Posterior cingulate gyrus (tissue), 11 donors: Measurements from ENCODE around the gene NACC2.

Experiments
- DNase-seq, 10 donors: peaks; one replicate each; pipeline versions ENCODE4 v3.0.0 to v3.0.0-alpha.2; 2020 to 2021; ENCODE audit warnings: mixed read lengths in 3 of 10
- intact Hi-C: fragments of 100-400 bp; cut with DNase I; formaldehyde crosslinking; loops from one replicate; pipeline ENCODE4 v1.15.1; 2023

NACC2 gene

GRCh38 chr9:136007934-136008692 lies 87.0 kb downstream of the NACC2 start:
- no peak for DNase-seq
- intact Hi-C loops: no loop called here

- intact Hi-C loops: no loop called here
- DNase-seq: no peak
Observed at GRCh38 chr9:136007276-136007933, 87.7 kb downstream of the NACC2 start.

GRCh38 chr9:136006169-136006568 lies 88.9 kb downstream of the NACC2 start:
- intact Hi-C loops: no loop called here
- no peak for DNase-seq

GRCh38 chr9:136004712-136005111 lies 90.4 kb downstream of the NACC2 start:
- DNase-seq: no peak
- intact Hi-C loops: no loop called here

- intact Hi-C loops: no loop called here
Observed at GRCh38 chr9:136004219-136004618, 90.9 kb downstream of the NACC2 start.

DNA sequence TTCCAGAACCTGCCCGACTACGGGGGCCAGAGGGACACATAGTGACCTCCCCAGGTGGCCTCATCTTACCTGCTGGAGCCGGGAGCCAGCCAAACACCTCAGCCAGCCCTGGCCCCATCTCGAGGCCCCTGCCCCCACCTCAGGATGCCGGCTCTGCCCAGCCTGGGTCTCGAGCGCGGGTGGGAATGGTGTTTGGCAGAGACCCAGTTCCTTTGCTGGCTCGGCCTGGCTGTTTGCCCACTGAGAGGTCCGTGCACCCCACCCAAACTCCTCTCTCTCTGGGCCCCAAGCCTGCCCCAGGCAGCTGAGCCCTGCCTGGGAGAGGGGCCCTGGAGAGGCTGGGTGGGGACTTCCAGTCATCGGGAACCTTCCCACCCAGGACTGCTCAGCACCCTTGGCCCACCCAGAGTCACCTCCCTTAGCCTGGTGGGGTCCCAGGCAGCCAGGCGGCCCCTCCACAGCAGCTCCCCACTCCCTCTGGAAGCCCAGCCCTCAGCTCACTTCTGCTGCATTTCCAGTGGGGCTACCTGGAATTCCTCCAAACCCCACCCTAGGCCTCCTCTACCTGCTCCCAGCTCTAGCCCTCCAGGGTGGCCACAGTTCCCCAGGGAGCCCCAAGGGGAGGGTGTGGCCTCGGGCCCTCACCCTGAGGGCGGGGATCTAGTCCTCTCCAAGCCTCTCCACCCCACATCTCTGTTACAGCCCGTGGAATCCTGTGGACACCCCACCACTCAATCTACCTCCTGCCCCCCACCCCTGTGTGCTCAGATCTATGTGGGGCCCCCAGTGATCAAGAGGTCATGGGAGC lies 91.5 kb downstream of the NACC2 start:
- intact Hi-C loops: no loop called here
- DNase-seq: no peak

More at GRCh38 chr9:136004219-136004618, 90.9 kb downstream of the NACC2 start:
- DNase-seq: no peak

DNA sequence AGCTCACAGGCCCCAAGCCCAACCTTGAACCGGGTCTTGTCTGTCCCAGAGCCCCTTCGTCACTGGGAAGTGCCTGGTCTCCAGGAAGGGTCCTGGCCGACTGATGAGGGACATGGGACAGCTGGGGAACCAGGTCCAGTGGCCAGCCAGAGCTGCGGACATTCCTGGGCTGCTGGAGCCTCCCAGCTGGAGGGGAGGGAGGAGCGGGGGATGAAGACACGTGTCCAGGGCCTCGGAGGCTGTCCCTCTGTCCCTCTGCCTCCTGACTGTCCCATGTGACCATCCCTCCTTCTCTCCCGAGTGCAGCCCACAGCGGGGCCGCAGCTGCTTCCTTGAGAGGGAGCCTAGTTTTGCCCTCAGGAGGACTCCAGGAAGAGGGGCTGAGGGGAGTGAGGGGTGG lies 92.2 kb downstream of the NACC2 start:
- intact Hi-C loops: no loop called here
- no peak for DNase-seq

- intact Hi-C loops: no loop called here
- no peak for DNase-seq
Observed at GRCh38 chr9:136002215-136002614, 92.9 kb downstream of the NACC2 start.

DNA sequence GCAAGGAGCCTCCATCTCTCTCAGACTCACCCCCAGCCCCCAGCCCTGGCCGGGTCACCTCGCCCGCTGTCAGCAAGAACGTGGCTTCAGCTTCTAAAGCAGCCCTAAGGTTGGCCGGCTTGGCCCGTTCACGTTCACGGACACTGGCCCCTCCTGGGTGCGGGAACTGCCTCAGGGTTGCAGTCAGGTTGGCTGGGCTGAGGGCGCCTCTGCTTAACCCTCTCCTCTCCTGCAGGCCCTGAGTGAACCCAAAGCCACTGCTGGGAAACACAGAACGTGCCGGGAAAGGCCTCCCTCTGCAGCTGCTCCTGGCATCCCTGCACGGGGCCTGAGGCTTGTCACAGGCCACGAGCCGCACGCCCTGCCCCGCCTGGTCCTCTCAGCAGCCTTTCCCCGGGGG lies 93.9 kb downstream of the NACC2 start:
- DNase-seq: no peak
- intact Hi-C loops: no loop called here

- intact Hi-C loops: no loop called here
- no peak for DNase-seq
Observed at GRCh38 chr9:135998410-135999071, 96.5 kb downstream of the NACC2 start.

DNA sequence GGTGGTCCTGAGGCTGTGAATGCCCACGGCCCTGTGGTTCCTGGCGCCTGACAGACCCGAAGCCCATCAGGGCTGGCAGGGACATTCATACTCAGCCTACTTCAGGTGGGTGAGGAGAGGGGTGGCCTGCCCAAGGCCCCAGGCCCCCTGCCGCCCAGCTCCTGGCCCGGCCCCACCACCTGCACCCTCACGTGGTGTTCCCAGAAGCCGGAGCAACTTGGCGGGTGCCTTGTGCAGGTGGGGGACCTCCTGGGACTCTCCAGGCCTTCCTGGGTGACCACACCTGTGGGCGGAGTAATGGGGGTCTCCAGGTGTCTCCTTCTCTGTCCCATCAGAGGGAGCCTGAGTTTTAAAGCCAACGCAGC lies 97.1 kb downstream of the NACC2 start:
- DNase-seq: no peak
- intact Hi-C loops: no loop called here

- DNase-seq: no peak
- intact Hi-C loops: no loop called here
Observed at GRCh38 chr9:135997090-135998015, 97.7 kb downstream of the NACC2 start.

DNA sequence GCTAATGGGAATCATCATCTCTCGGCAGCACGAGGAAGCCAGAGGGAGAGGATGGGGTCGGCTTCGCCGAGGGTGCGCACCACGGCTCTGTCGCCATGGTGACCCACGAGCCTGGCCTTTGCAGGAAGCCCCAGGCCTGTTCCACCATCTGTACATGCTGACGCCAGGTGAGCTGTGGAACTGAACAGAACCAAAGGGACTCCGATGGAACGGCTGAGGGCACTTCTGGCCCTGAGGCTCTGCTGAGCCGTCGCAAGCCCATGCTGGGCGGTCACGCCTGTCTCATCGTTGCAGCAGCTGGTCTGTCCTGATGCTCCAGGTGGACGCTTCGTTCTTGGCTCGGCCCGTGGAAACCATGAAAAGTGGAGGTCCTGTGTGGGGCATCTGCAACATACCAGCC lies 99.3 kb downstream of the NACC2 start:
- intact Hi-C loops: no loop called here
- DNase-seq: no peak

GRCh38 chr9:135994501-135995192 lies 100.4 kb downstream of the NACC2 start:
- intact Hi-C loops: no loop called here
- no peak for DNase-seq

- intact Hi-C loops: no loop called here
- DNase-seq: no peak
Observed at GRCh38 chr9:135993765-135994500, 101.2 kb downstream of the NACC2 start.

GRCh38 chr9:135993409-135993742 lies 101.7 kb downstream of the NACC2 start:
- DNase-seq: no peak
- intact Hi-C loops: no loop called here

- intact Hi-C loops: no loop called here
- peak in 3 of 10 donors; percentile 44 to 93 (median 50) for DNase-seq
Observed at GRCh38 chr9:135992486-135993408, 102.3 kb downstream of the NACC2 start.

DNA sequence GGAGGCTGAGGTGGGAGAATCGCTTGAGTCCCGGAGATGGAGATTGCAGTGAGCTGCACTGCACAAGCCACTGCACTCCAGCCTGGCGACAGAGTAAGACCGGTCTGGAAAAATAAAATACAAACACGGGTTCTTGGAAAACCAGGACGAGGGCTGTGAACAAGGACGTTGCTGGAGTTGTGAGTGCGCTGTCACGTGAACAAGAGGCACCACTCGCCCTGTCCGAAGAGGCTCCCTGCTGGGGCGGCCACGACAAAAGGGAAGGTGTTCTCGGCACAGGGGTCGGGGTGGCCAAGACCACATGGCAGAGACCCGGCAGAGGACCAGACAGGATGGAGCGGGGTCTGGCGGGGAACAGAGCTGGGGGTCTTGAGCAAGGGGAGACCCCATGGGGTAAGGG lies 103.3 kb downstream of the NACC2 start:
- intact Hi-C loops: no loop called here
- no peak for DNase-seq
